H9 (cell line): ENCODE results near the gene NR2F2. TPM values are rescaled to one million over a fixed set of nuclear protein-coding genes. Genes with fewer than 3 reads are reported as not detected.

Source experiments
- DNase-seq: peaks from one replicate; pipeline ENCODE4 v3.0.0-alpha.2; 2017
- H2AFZ ChIP-seq: one replicate; pipeline ENCODE4 v1.6.1; 2013; ENCODE audit warnings: mild to moderate bottlenecking, low read length, control low read depth, moderate library complexity
- H2AK5ac ChIP-seq: 2 replicates; pipeline ENCODE4 v1.6.1; 2013; ENCODE audit warnings: low read length, control low read depth, mixed read lengths; ENCODE audit not compliant: insufficient read length
- H2BK120ac ChIP-seq: one replicate; pipeline ENCODE4 v1.6.1; 2013; ENCODE audit warnings: low read depth, mild to moderate bottlenecking, low read length, control low read depth, inconsistent platforms; ENCODE audit not compliant: poor library complexity, severe bottlenecking
- H2BK12ac ChIP-seq: 2 replicates; pipeline ENCODE4 v1.6.1; 2013; ENCODE audit warnings: low read length, control low read depth, mixed read lengths, low read depth; ENCODE audit not compliant: insufficient read length
- H2BK15ac ChIP-seq: 2 replicates; pipeline ENCODE4 v1.6.1; 2013; ENCODE audit warnings: low read depth, low read length, control low read depth
- H2BK20ac ChIP-seq: one replicate; pipeline ENCODE4 v1.6.1; 2013; ENCODE audit warnings: low read depth, mild to moderate bottlenecking, low read length, control low read depth, inconsistent platforms; ENCODE audit not compliant: poor library complexity, severe bottlenecking
- H2BK5ac ChIP-seq: 2 replicates; pipeline ENCODE4 v1.6.1; 2013; ENCODE audit warnings: low read length, control low read depth, mixed read lengths; ENCODE audit not compliant: insufficient read length
- H3K14ac ChIP-seq: 2 replicates; pipeline ENCODE4 v1.6.1; 2013; ENCODE audit warnings: low read length, control low read depth; ENCODE audit not compliant: insufficient read depth
- H3K18ac ChIP-seq: 2 replicates; pipeline ENCODE4 v1.6.1; 2013; ENCODE audit warnings: low read depth, mild to moderate bottlenecking, mixed read lengths, low read length, control low read depth; ENCODE audit not compliant: insufficient read length
- H3K23ac ChIP-seq: 2 replicates; pipeline ENCODE4 v1.6.1; 2013; ENCODE audit warnings: low read length, control low read depth, mixed read lengths, low read depth; ENCODE audit not compliant: insufficient read length
- H3K23me2 ChIP-seq: 2 replicates; pipeline ENCODE4 v1.6.1; 2013; ENCODE audit warnings: low read depth, mild to moderate bottlenecking, mixed read lengths, low read length, control low read depth; ENCODE audit not compliant: insufficient read length, poor library complexity, severe bottlenecking
- H3K27ac ChIP-seq: 2 replicates; pipeline ENCODE4 v1.5.1; 2013; ENCODE audit warnings: low read length, control low read depth, mixed read lengths, low read depth; ENCODE audit not compliant: insufficient read length
- H3K27me3 ChIP-seq: 2 replicates; pipeline ENCODE4 v1.6.1; 2013; ENCODE audit warnings: low read length, control low read depth, inconsistent platforms; ENCODE audit not compliant: insufficient read depth
- H3K4ac ChIP-seq: 2 replicates; pipeline ENCODE4 v1.6.1; 2013; ENCODE audit warnings: low read depth, mild to moderate bottlenecking, control low read depth, inconsistent platforms, low read length, moderate library complexity
- H3K4me1 ChIP-seq: 2 replicates; pipeline ENCODE4 v1.6.1; 2013; ENCODE audit warnings: low read length, control low read depth, inconsistent platforms; ENCODE audit not compliant: insufficient read depth
- H3K4me2 ChIP-seq: 2 replicates; pipeline ENCODE4 v1.6.1; 2013; ENCODE audit warnings: low read length, control low read depth, mixed read lengths; ENCODE audit not compliant: insufficient read length, insufficient read depth
- H3K56ac ChIP-seq: 2 replicates; pipeline ENCODE4 v1.6.1; 2013; ENCODE audit warnings: low read depth, mild to moderate bottlenecking, mixed read lengths, low read length, control low read depth; ENCODE audit not compliant: insufficient read length
- H3K79me1 ChIP-seq: 2 replicates; pipeline ENCODE4 v1.6.1; 2013; ENCODE audit warnings: low read depth, mild to moderate bottlenecking, moderate library complexity, low read length, control low read depth, inconsistent platforms; ENCODE audit not compliant: insufficient read depth, poor library complexity, severe bottlenecking
- H3K79me2 ChIP-seq: 2 replicates; pipeline ENCODE4 v1.6.1; 2013; ENCODE audit warnings: low read length, control low read depth, inconsistent platforms; ENCODE audit not compliant: insufficient read depth
- H3K9ac ChIP-seq: 2 replicates; pipeline ENCODE4 v1.6.1; 2013; ENCODE audit warnings: low read length, control low read depth, mixed read lengths; ENCODE audit not compliant: insufficient read length; ENCODE audit errors: extremely low read depth
- H3K9me3 ChIP-seq: one replicate; pipeline ENCODE4 v1.6.1; 2013; ENCODE audit warnings: low read depth, low read length, inconsistent platforms; ENCODE audit not compliant: control insufficient read depth
- H3T11ph ChIP-seq: one replicate; pipeline ENCODE4 v1.6.1; 2013; ENCODE audit warnings: mild to moderate bottlenecking, low read length, control low read depth, inconsistent platforms
- H4K20me1 ChIP-seq: one replicate; pipeline ENCODE4 v1.6.1; 2013; ENCODE audit not compliant: control insufficient read depth, insufficient read length, insufficient read depth
- H4K5ac ChIP-seq: 2 replicates; pipeline ENCODE4 v1.6.1; 2013; ENCODE audit warnings: low read depth, mild to moderate bottlenecking, mixed read lengths, low read length, control low read depth; ENCODE audit not compliant: insufficient read length
- H4K8ac ChIP-seq: replicated peaks from 2 replicates; pipeline ENCODE4 v1.6.1; 2013; ENCODE audit warnings: low read length, control low read depth, mixed read lengths, low read depth; ENCODE audit not compliant: insufficient read length
- H4K91ac ChIP-seq: 2 replicates; pipeline ENCODE4 v1.6.1; 2013; ENCODE audit warnings: low read depth, mild to moderate bottlenecking, moderate library complexity, mixed read lengths, low read length, control low read depth; ENCODE audit not compliant: insufficient read length
- H3K27ac Mint-ChIP-seq, 3 experiments: 2 replicates in 2 of 3; 3 replicates in 1 of 3; pipeline ENCODE4 v1.8.0; 2020 to 2021; ENCODE audit warnings: mixed read lengths in 3 of 3, mild to moderate bottlenecking in 1 of 3, moderate library complexity in 1 of 3
- H3K27me3 Mint-ChIP-seq: 2 replicates; pipeline ENCODE4 v1.8.0; 2021; ENCODE audit warnings: low read depth, mild to moderate bottlenecking, moderate library complexity, mixed read lengths
- H3K36me3 Mint-ChIP-seq, 3 experiments: 2 replicates in 2 of 3; 3 replicates in 1 of 3; pipeline ENCODE4 v1.8.0; 2020 to 2021; ENCODE audit warnings: low read depth in 3 of 3, mixed read lengths in 3 of 3; ENCODE audit not compliant: insufficient read depth in 1 of 3
- H3K4me1 Mint-ChIP-seq, 2 experiments: 2 replicates each; pipeline ENCODE4 v1.8.0; 2020; ENCODE audit warnings: mixed read lengths in 2 of 2
- H3K4me3 Mint-ChIP-seq, 2 experiments: 2 replicates in 1 of 2; 3 replicates in 1 of 2; pipeline ENCODE4 v1.8.0; 2020 to 2021; ENCODE audit warnings: mild to moderate bottlenecking in 2 of 2, mixed read lengths in 2 of 2, moderate library complexity in 1 of 2
- H3K9me3 Mint-ChIP-seq, 2 experiments: 2 replicates in 1 of 2; 3 replicates in 1 of 2; pipeline ENCODE4 v1.8.0; 2020; ENCODE audit warnings: mild to moderate bottlenecking in 2 of 2, mixed read lengths in 2 of 2, moderate library complexity in 1 of 2
- WGBS: extraction: QIAGEN DNeasy Blood & Tissue Kit; methylation state at CpG from one replicate; pipeline ENCODE4 v1.1.7; 2013; ENCODE audit warnings: missing lambda C conversion rate, low lambda C conversion rate, mixed read lengths; ENCODE audit not compliant: insufficient read length; ENCODE audit errors: extremely low coverage; 5-methylcytosine and 5-hydroxymethylcytosine counted together
- total RNA-seq: library from RNA; stranded (reverse); gene quantifications from 2 replicates; pipeline ENCODE4 v1.2.1, GENCODE V29; 2021
- TF ChIP-seq, protein P1 (sequence below): fragments of 200-600 bp; sonication (generic); conservative IDR thresholded peaks from 3 replicates; pipeline ENCODE4 v1.8.0; 2021; ENCODE audit warnings: antibody characterized with exemption, mild to moderate bottlenecking

Gene NR2F2
- total RNA-seq, 1 experiment from 2014 or later = 0.24 TPM

DNA sequence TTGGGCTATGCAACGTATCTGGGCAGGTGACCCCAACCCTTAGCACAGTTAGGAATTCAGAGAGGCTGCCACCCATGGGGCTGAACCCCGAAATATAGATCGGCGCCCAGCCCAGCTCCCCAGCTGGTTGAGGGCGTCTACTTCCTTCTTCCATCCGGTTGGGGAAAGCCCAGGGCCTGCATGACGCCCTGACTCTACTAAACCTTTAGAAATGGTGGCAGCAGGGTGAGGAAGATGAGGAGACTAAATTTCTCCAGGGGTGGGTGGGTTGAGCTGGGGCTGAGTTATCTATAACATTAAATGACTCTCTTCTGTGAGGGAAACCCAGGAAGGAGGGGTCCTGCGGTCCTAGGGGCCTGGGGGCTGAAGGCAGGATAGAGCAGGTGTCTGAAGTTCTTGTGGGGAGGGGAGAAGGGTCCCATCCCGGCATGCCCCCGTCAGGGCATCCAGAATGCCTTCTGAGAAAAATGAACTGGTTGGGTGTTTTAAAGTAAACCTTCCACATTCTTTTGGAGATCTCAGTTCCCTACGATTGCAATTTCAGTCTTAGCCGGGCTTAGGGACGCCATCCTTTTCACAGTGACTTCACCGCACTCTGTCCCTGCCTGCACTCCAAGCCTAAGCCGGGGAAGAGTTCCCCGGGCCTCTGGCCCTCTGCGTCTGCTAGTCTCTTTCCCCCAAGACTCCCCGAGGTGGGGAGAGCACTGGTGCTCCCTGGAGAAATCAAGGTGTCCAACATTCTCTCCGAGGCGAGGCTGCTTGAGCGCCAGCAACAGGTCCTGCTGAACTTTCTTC is 28.5 kb downstream of the NR2F2 start:
- no peak overlapping the region for H3K4ac ChIP-seq
- peak overlapping the region; percentile 19 for H3K4me2 ChIP-seq
- H3K9me3 ChIP-seq = no peaks in the 10 kb centered on the region
- Mint-ChIP-seq H3K27me3 (no peaks in the 10 kb centered on the region), H3K27ac (no peak overlapping the region), H3K36me3 (peaks cover 0 to 2% (median 0%) of the 10 kb centered on the region in 3 experiments; a peak in 2 of 7 replicates), H3K9me3 (peaks cover 2 to 7% of the 10 kb centered on the region in 2 experiments; a peak in 3 of 5 replicates), H3K4me3 (peak overlapping the region in 1 of 2 experiments; percentile 61; a peak in 2 of 5 replicates), H3K4me1 (peaks cover 20 to 59% of the 10 kb centered on the region in 2 experiments)
- H2AFZ ChIP-seq = no peak overlapping the region
- DNase-seq = peak; percentile 30
- TF ChIP-seq, protein P1, sequence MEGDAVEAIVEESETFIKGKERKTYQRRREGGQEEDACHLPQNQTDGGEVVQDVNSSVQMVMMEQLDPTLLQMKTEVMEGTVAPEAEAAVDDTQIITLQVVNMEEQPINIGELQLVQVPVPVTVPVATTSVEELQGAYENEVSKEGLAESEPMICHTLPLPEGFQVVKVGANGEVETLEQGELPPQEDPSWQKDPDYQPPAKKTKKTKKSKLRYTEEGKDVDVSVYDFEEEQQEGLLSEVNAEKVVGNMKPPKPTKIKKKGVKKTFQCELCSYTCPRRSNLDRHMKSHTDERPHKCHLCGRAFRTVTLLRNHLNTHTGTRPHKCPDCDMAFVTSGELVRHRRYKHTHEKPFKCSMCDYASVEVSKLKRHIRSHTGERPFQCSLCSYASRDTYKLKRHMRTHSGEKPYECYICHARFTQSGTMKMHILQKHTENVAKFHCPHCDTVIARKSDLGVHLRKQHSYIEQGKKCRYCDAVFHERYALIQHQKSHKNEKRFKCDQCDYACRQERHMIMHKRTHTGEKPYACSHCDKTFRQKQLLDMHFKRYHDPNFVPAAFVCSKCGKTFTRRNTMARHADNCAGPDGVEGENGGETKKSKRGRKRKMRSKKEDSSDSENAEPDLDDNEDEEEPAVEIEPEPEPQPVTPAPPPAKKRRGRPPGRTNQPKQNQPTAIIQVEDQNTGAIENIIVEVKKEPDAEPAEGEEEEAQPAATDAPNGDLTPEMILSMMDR = no peak
- H3K79me1 ChIP-seq = no peaks in the 10 kb centered on the region
- no peak overlapping the region for H2BK15ac ChIP-seq
- no peak overlapping the region for H2BK5ac ChIP-seq
- peaks cover 8% of the 10 kb centered on the region for H3K23me2 ChIP-seq
- H3K56ac ChIP-seq = no peak overlapping the region
- H3K4me1 ChIP-seq = 0 out of 2 replicates have a peak, but pooled peaks cover 2% of the 10 kb centered on the region
- no peak overlapping the region for H3K18ac ChIP-seq
- no peak overlapping the region for H4K8ac ChIP-seq
- no peak overlapping the region for H2BK12ac ChIP-seq
- no peak overlapping the region for H4K5ac ChIP-seq
- no peak overlapping the region for H2BK20ac ChIP-seq
- no peak overlapping the region for H3K14ac ChIP-seq
- H3K79me2 ChIP-seq = no peaks in the 10 kb centered on the region
- no peak overlapping the region for H2BK120ac ChIP-seq
- no peak overlapping the region for H3K23ac ChIP-seq
- H2AK5ac ChIP-seq = no peak overlapping the region
- no CpG with 5 or more reads among the region's 21 CpGs for WGBS
- no peaks in the 10 kb centered on the region for H4K20me1 ChIP-seq
- no peak overlapping the region for H3K9ac ChIP-seq
- H4K91ac ChIP-seq = no peak overlapping the region
- H3K27me3 ChIP-seq = peaks cover 97% of the 10 kb centered on the region
- no peak overlapping the region for H3T11ph ChIP-seq
- H3K27ac ChIP-seq = no peak overlapping the region
